NT2/D1 (cell line): ENCODE data around the gene SIK1.
"Not testable (repeated sequence)": the region's sequence is repeated elsewhere in the genome, so short reads cannot be mapped to it uniquely, and the experiment has no call there.

Experiments
- SUZ12 ChIP-seq: IDR thresholded peaks from 2 replicates; pipeline ENCODE4 v1.6.1; 2011; ENCODE audit not compliant: insufficient read length, insufficient read depth; ENCODE audit errors: extremely low read depth
- YY1 ChIP-seq: IDR thresholded peaks from 2 replicates; pipeline ENCODE4 v1.6.1; 2011; ENCODE audit not compliant: insufficient read length, insufficient read depth
- ZNF274 ChIP-seq: IDR thresholded peaks from 2 replicates; pipeline ENCODE4 v1.6.1; 2011; ENCODE audit warnings: mild to moderate bottlenecking, low read depth, low read length

DNA sequence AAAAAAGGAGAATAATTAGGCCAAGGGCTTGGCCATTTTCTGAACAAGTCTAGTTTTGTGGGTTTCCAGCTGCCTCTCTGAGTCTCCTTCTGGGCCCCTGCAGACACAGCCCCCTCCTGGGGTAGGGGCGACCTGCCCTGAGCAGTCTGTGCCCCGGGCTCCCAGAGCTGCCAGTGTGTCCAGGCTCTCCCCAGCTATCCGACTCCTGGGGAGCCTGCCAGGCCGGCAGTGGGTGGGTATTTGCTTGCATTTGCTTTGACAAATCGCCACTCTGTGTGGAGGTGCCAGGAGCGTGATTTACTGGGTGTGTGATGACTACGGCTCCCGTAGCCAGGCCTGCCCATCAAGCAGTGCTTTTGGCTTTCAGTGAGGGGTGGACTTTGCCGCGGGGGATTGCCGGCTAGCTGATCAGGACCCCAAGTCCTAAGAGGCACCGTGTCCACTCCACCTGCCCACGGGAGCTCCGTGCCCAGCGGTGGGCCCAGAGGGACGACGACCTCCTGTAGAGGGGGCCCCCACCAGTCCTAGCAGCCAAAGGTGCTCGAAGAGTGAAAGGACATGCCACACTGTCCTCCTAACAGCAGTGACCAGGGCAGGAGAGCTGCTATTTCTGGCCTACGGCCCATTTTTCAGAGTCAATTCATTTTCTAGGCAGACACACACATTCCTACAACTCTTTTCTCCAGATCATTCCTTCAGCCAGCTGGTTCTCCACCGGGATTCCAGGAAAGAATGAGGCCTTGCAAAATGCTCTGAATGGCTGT, 36.7 kb upstream of the SIK1 start:
- TF ChIP-seq ZNF274, YY1, SUZ12: not testable (repeated sequence)
